Ureter (tissue), 1 donor: ENCODE results near the gene EFHD2. TPM values are rescaled to one million over a fixed set of nuclear protein-coding genes. Genes with fewer than 3 reads are reported as not detected.
A peak's percentile ranks its signal among the peaks of the same experiment; 100 is the strongest.
"Not testable (repeated sequence)": the region's sequence is repeated elsewhere in the genome, so short reads cannot be mapped to it uniquely, and the experiment has no call there.

Experiments used
- DNase-seq: peaks from one replicate; pipeline ENCODE4 v3.0.0-alpha.2; 2020; ENCODE audit warnings: low spot score
- total RNA-seq: library from RNA; stranded (reverse); gene quantifications from one replicate; pipeline ENCODE4 v1.2.4, GENCODE V29; 2023
- donor health status: DM: yes; HTN: yes; CAD: no.

The EFHD2 gene
- total RNA-seq, 1 donor from 2014 or later: 103 TPM

- DNase-seq: no peak
Measured at GRCh38 chr1:15412175-15412800, 2.6 kb downstream of the EFHD2 start.

DNA sequence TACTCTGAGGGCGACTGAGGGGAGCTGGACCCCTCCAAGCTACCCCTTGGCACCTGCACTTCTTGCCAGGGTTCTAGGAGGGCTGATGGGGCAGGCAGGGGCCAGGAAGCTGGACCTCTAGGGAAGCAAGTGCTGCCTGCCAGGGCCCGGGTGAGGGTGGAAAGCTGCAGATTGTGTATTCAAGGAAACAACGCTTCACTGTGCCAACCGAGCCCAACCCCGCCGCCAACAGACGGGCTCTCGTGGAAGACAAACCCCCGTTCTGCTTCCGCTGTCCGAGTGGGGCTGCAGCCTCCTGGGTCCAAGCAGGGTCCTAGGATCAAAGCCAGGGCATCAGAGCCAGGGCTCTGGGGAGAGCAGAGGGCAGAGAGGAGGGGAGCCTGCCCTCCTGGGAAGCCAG, 3.2 kb downstream of the EFHD2 start:
- no peak for DNase-seq

GRCh38 chr1:15413563-15414444, 4.1 kb downstream of the EFHD2 start:
- no peak for DNase-seq

DNA sequence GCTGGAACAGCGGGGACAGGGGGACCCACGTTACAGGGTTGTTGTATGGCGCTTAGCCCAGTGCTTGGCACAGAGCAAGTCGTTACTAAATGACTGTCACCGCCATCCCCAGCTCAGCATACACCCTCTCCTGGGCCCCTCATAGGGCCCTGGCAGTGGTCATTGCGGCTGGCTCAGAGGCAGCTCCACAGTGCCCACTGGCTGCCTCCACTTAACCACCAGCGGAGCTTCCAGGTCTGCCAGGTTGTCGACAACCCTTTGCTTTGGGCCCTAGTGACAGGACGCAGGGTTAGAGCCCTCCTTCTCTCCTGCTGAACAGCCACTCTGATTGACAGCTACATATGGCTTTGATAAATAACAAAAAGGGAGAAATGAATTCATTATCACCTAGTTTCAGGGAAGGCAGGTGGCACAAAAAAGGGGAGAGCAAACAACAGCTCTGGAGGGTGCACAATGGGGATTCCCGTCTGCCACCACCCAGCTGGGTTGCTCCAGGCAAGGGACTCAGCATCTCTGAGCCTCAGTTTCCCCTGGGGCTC, 4.8 kb downstream of the EFHD2 start:
- DNase-seq: no peak

GRCh38 chr1:15417059-15417934, 7.6 kb downstream of the EFHD2 start:
- DNase-seq: peak; percentile 82

DNA sequence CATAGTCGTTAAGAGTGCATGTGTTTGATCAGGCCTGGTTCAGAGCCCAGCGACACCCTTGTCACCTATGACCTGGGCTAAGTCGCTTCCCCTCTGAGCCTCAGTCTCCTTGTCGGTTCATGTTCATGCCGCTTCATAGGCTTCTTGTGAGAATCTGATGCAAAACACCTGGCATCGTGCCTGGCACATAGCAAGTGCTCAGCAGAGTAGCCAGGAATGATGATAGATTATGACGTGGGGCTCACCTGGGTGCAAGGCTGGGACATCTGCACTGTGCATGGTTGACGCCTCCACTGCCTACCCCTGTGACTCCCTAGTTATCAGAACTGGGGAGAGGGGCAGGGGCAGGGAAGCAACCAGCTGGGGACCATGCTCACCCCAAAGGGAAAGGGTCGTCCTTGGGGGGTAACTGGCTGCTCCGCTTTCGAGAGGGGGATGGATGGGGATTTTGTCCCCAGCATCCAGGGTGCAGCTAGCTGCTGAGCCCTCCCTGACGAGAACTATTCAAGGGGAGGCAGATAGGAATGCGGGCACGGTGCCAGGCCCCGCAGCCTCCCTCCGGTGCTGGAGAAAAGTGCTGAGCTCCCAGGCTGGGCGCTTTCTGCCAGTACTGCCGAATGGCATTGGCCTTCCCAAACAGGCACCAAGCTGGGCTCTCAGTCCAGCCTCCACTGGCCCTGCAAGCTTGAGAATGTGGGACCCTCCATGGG, 9.3 kb downstream of the EFHD2 start:
- DNase-seq: no peak

GRCh38 chr1:15420853-15421465, 11.3 kb downstream of the EFHD2 start:
- no peak for DNase-seq

GRCh38 chr1:15422871-15423270, 13.2 kb downstream of the EFHD2 start:
- DNase-seq: no peak

GRCh38 chr1:15423355-15424077, 13.8 kb downstream of the EFHD2 start:
- no peak for DNase-seq

DNA sequence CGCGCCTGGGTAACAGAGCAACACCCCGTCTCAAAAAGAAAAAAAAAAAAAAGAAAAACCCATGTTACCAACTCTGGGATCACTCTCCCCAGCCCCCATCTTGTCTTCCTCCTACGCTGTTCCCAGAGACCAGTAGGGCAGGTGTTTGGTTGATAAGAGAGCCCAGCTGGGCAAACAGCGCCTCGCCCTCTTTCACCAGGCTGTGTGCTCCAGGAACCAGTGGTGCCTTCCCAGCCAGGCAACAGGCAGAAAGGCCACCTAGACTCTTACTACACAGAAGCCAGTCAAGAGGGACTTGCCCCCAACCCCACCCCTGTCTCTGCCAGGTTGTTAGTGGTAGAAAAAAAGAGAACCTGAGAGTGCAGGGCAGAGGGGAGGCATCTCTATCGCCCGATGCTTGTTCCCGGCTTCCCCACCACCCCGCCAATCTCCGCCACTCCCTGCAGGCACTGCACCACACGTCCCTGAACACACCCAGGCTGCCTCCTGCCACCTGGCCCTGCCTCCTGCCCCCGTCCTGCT, 14.5 kb downstream of the EFHD2 start:
- peak; percentile 75 for DNase-seq

GRCh38 chr1:15424981-15425380, 15.3 kb downstream of the EFHD2 start:
- no peak for DNase-seq

DNA sequence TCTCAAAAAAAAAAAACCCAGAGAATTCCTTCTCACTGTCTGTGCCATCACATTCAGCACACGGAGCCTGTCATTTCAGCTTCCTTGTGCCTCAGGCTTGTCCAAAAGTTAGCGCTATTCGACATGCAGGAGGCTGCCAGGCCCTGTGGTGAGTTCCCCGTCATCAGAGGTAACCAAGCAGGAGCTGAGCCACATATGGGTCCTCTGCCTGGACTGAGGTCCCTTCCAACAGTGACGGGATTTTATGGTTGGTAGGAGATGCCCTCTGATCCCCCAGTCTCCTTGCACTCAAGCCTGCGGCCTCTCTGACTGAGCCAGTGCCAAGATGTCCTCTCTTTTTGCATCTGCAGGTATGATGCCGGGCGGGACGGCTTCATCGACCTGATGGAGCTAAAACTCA, 15.8 kb downstream of the EFHD2 start:
- DNase-seq: no peak

- no peak for DNase-seq
Measured at GRCh38 chr1:15425958-15426357, 16.3 kb downstream of the EFHD2 start.

DNA sequence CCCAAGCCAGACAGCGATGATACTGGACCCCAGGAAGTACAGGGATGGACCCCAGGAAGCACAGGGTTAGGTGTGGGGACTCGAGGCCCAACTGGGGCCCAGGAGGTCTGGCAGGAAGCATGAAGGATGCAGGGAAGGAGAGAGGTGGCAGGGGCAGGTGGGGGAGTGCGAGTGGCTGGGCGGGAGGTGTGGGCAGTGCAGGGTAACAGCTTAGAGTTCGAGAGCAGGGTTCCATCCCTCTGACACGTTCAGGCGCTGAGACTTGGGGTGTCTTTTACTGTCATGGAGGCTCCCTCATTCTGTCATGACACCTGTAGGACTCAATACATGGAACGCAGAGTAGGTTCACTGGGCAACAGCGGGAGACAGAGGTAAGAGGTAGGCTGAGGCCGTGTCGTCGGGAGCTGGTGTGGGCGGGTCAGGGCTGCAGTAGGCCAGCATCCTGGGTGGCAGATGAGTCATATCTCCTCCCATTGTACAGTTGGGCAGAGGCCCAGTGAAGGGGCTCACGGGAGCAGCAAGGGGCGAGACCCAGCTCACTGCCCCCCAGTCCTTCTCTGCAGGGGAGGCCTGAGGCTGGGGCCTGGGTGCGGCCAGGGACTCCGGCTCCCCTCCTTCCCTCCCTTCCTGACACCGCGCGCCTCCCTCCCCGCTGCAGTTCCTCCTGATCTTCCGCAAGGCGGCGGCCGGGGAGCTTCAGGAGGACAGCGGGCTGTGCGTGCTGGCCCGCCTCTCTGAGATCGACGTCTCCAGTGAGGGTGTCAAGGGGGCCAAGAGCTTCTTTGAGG, 17.0 kb downstream of the EFHD2 start:
- DNase-seq: no peak

DNA sequence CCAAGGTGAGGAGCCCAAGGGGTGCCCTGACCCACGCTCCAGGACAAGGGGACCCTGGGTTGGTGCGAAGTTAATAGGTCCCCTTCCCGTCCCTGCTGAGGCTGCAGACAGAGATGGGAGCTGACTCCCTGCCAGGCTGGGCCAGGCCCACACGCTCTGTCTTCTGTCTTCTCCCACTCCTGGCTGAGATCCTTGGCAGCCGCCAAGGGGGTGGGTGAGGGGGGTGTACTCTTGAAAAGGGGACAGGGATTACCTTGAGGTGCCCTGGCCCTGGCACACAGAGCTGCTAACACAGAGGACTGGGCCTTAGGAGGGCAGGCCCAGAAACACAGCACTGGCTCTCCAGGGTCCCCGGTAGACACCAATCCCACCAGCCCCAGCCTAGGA, 17.6 kb downstream of the EFHD2 start:
- no peak for DNase-seq

GRCh38 chr1:15428252-15428651, 18.6 kb downstream of the EFHD2 start:
- not testable (repeated sequence) for DNase-seq

DNA sequence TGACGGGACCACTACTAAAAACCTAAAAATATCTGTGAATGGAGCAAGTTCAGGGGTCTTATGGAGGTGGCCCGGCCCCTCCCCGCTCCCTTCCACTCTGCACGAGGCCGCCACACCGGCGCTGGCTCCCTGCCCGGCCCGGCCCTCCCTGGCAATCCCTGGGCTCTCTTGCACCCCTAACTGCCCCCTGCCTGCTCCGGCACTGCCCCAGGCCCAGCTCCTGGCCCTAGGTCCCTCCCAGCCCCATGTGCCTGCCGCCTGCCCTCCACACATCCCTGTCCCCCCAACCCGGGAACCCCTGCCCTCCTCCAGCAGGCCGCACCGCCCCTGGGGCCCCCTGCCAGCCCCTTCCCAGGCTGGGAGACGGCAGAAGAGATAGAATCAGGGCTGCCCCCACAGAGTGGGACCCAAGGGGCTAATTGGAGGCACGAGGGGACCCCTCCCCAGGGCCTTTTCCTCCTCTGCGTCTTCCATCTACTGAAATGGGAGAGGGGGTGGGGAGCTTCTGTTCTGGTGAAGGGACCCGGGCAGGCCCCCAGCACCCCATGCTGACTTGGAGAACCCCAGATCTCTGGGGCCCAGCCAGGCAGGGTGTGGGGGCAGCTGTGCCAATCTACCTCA, 19.2 kb downstream of the EFHD2 start:
- no peak for DNase-seq

DNA sequence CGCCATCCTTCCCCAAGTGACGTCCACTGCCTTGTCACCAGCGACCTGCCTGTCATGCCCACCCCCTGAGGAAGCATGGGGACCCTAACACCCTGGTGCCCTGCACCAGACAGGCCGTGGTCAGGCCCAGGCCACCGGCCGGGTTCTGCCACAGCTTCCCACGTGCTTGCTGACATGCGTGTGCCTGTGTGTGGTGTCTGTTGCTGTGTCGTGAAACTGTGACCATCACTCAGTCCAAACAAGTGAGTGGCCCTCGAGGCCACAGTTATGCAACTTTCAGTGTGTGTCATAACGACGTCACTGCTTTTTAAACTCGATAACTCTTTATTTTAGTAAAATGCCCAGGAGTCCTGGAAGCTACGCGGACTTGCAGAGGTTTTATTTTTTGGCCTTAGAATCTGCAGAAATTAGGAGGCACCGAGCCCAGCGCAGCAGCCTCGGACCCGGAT, 20.0 kb downstream of the EFHD2 start:
- DNase-seq: no peak
